ENCODE results near the gene LTBP2. TPM values are rescaled to one million over a fixed set of nuclear protein-coding genes. Genes with fewer than 3 reads are reported as not detected.

The LTBP2 gene
- total RNA-seq, 2 donors from 2014 or later: 674 to 973 TPM

DNA sequence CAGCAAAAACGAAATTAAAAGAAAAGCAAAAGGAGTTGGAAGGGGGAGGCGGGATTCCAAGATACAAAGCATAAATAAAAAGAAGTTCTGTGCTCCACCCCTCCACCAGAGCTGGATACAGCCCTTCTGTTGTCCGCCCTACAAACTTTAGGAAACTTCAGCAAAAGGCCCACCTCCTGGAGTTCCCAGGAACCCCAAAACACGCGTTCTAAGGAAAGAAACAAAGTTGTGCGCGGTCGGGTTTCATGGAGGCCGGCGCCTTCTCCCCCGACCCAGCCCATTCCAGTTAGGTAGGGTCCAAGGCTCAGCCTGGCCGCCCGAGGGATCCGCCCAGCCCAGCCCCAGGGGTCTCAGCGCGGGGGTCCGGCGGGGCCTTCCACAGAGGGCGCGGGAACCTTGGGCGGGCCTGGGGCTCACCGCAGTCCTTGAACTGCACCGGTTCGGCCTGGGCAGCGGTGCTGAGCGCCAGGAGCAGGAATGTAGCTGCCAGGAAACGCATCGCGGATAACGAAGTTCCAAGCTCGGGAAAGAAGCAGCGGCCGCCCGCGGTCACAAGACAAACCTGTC, 119.2 kb downstream of the LTBP2 start, which contains the start of gene NPC2:
TSS of gene NPC2 (minus strand) at position 530 of the 567 bp plus-strand sequence. CDS start at position 499, 31 bp downstream.
- TF ChIP-seq, protein P1, sequence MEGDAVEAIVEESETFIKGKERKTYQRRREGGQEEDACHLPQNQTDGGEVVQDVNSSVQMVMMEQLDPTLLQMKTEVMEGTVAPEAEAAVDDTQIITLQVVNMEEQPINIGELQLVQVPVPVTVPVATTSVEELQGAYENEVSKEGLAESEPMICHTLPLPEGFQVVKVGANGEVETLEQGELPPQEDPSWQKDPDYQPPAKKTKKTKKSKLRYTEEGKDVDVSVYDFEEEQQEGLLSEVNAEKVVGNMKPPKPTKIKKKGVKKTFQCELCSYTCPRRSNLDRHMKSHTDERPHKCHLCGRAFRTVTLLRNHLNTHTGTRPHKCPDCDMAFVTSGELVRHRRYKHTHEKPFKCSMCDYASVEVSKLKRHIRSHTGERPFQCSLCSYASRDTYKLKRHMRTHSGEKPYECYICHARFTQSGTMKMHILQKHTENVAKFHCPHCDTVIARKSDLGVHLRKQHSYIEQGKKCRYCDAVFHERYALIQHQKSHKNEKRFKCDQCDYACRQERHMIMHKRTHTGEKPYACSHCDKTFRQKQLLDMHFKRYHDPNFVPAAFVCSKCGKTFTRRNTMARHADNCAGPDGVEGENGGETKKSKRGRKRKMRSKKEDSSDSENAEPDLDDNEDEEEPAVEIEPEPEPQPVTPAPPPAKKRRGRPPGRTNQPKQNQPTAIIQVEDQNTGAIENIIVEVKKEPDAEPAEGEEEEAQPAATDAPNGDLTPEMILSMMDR (IDR thresholded peaks at IDR 0.05): no peak
- ATAC-seq (ENCODE audit: insufficient number of reproducible peaks, low FRiP score, low read depth) (no peak), DNase-seq (ENCODE audit: low spot score) (no peak)
- Histone ChIP-seq H3K27me3 (replicated peaks; ENCODE audit: insufficient read depth) (no peaks in the 10 kb centered on the region), H3K27ac (peak within 1 kb of the TSS; percentile 91 to 93), H3K9me3 (no peaks in the 10 kb centered on the region), H3K36me3 (no peaks in the 10 kb centered on the region), H3K4me3 (peak within 1 kb of the TSS; percentile 90), H3K4me1 (ENCODE audit: control insufficient read depth in 1 of 2, low read depth in 2 of 2) (peaks cover 26 to 55% of the 10 kb centered on the region in 2 donors)

DNA sequence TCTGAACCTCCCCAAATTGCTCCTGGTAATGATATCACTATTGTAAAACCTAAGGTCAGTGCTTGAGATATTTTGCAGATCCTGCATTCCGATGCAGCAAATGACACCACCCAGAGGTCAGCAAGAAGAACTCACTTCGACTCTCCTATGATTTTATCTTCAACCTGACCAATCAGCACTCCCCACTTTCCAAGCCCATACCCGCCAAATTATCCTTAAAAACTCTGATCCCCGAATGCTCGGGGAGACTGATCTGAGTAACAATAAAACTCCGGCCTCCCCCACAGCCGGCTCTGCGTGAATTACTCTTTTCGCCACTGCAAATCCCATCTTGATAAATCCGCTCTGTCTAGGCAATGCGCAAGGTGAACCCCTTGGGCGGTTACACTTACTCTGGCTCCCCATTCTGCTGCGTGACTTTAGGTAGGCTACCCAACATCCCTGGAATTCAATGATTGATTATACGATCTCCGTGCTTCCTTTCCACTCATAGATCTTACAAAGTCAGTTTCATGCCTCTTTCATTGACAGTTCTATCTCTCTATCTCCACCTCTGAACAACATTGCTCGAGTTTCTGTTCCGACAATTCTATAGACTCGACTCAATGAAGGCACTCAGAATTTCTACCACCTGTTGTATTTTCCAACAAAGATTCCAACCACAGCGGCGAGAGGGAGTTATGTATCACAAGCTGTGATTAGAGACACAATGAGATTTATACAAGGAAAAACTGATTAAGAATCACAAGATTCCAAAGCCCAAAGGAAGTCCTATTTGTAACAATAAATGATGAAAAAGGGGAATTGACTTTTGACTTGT, 119.9 kb downstream of the LTBP2 start:
- TF ChIP-seq, protein P1 (IDR thresholded peaks at IDR 0.05): peak; percentile 24
- Histone ChIP-seq H3K4me1 (ENCODE audit: control insufficient read depth in 1 of 2, low read depth in 2 of 2) (peaks cover 26 to 58% of the 10 kb centered on the region in 2 donors), H3K27me3 (replicated peaks; ENCODE audit: insufficient read depth) (no peaks in the 10 kb centered on the region), H3K36me3 (no peaks in the 10 kb centered on the region), H3K27ac (peak overlapping the region in 1 of 2 donors; percentile 91), H3K9me3 (no peaks in the 10 kb centered on the region), H3K4me3 (peak overlapping the region; percentile 90)
- DNase-seq (ENCODE audit: low spot score) (no peak), ATAC-seq (ENCODE audit: insufficient number of reproducible peaks, low FRiP score, low read depth) (no peak)

DNA sequence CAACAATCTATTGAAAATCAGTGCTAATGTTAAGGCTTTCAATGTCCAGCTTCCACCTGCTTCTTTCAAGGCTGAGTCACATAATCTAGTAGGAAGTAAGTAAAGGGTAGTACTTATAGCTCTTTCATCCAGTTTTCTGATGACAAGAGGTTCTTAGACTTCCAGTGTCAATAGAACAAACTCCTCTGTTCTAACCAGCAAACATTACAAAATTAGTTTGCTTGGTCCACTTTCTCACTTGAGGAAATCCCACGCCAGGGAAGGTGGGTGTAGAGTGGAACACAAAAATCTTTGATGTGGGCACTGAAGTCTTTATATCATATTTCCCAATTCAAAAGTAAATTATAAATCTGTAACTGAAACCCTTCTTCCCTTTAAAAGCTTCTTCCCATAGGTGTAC, 121.6 kb downstream of the LTBP2 start:
- H3K4me3 ChIP-seq: no peak overlapping the region
- TF ChIP-seq, protein P1 (IDR thresholded peaks at IDR 0.05): no peak
- H3K27ac ChIP-seq: no peak overlapping the region
- peaks cover 29 to 53% of the 10 kb centered on the region in 2 donors for H3K4me1 ChIP-seq (ENCODE audit: control insufficient read depth in 1 of 2, low read depth in 2 of 2)
- no peaks in the 10 kb centered on the region for H3K27me3 ChIP-seq (replicated peaks; ENCODE audit: insufficient read depth)
- no peak for DNase-seq (ENCODE audit: low spot score)
- peaks cover 6% of the 10 kb centered on the region for H3K36me3 ChIP-seq
- H3K9me3 ChIP-seq: no peaks in the 10 kb centered on the region
- ATAC-seq (ENCODE audit: insufficient number of reproducible peaks, low FRiP score, low read depth): no peak

DNA sequence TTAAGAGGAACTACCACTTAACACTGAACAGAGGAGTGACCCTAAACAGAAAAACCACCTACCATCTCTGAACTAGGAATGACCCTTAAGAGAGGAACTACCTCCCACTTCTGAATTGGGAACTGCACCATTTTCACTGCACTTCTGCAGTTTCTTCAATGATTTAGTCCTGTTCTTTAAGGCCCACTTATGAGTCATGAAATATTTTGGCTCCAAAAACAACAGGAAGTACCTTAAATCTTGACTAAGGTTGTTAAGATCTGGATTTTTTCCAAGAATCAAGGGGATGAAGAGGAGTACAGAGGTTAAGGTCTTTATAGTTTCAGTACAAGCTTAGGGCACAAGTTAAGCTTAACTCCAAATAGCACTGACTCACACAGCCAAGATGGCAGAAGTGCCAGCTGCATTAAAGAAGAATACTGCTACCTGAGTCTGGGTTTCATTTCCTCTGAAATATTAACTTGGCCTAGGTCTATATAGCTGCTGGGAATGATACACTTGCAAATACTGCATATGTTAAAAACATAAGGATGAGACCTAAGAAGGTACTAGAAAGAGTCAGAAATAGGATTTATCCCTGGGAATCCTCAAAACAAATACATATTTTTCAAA, 123.1 kb downstream of the LTBP2 start:
- ATAC-seq (ENCODE audit: insufficient number of reproducible peaks, low FRiP score, low read depth): no peak
- H3K4me1 ChIP-seq (ENCODE audit: control insufficient read depth in 1 of 2, low read depth in 2 of 2): peaks cover 24 to 39% of the 10 kb centered on the region in 2 donors

More for the DNA sequence above, 123.1 kb downstream of the LTBP2 start:
- peak overlapping the region in 1 of 2 donors; percentile 46 for H3K27ac ChIP-seq
- no peak overlapping the region for H3K4me3 ChIP-seq
- TF ChIP-seq, protein P1 (IDR thresholded peaks at IDR 0.05): no peak
- H3K9me3 ChIP-seq: no peaks in the 10 kb centered on the region
- no peaks in the 10 kb centered on the region for H3K27me3 ChIP-seq (replicated peaks; ENCODE audit: insufficient read depth)
- H3K36me3 ChIP-seq: peaks cover 11% of the 10 kb centered on the region
- DNase-seq (ENCODE audit: low spot score): no peak
